GM21381 (cell line): ENCODE measurements around the gene ARHGAP32.
"Not testable (repeated sequence)": the region's sequence is repeated elsewhere in the genome, so short reads cannot be mapped to it uniquely, and the experiment has no call there.

Source experiments
- ATAC-seq: cut with Tn5 transposase; IDR thresholded peaks from one replicate; pipeline ENCODE4 v1.9.1; 2021; ENCODE audit warnings: mild to moderate bottlenecking, moderate library complexity; ENCODE audit not compliant: unreplicated experiment

The ARHGAP32 gene

GRCh38 chr11:129204150-129204838 lies 12.2 kb upstream of the ARHGAP32 start:
- no peak for ATAC-seq

- no peak for ATAC-seq
Measured at GRCh38 chr11:129202646-129203045, 10.5 kb upstream of the ARHGAP32 start.

- no peak for ATAC-seq
Measured at GRCh38 chr11:129195682-129196081, 3.6 kb upstream of the ARHGAP32 start.

GRCh38 chr11:129191649-129192048 lies 476 bp downstream of the ARHGAP32 start:
- no peak for ATAC-seq

GRCh38 chr11:129190087-129190486 lies 2.0 kb downstream of the ARHGAP32 start:
- ATAC-seq = no peak

- no peak for ATAC-seq
Measured at GRCh38 chr11:129189646-129190045, 2.5 kb downstream of the ARHGAP32 start.

GRCh38 chr11:129185082-129185481 lies 7.0 kb downstream of the ARHGAP32 start:
- not testable (repeated sequence) for ATAC-seq

- ATAC-seq = no peak
Measured at GRCh38 chr11:129184581-129184980, 7.5 kb downstream of the ARHGAP32 start.

- no peak for ATAC-seq
Measured at GRCh38 chr11:129167315-129167714, 24.8 kb downstream of the ARHGAP32 start.

GRCh38 chr11:129163714-129164164 lies 28.4 kb downstream of the ARHGAP32 start:
- no peak for ATAC-seq

GRCh38 chr11:129157080-129157479 lies 35.0 kb downstream of the ARHGAP32 start:
- ATAC-seq = not testable (repeated sequence)

GRCh38 chr11:129155745-129156144 lies 36.4 kb downstream of the ARHGAP32 start:
- ATAC-seq = no peak

GRCh38 chr11:129148487-129148886 lies 43.6 kb downstream of the ARHGAP32 start:
- no peak for ATAC-seq

- no peak for ATAC-seq
Measured at GRCh38 chr11:129146191-129146590, 45.9 kb downstream of the ARHGAP32 start.

- no peak for ATAC-seq
Measured at GRCh38 chr11:129145276-129145675, 46.8 kb downstream of the ARHGAP32 start.

- ATAC-seq = no peak
Measured at GRCh38 chr11:129144256-129144655, 47.9 kb downstream of the ARHGAP32 start.

- no peak for ATAC-seq
Measured at GRCh38 chr11:129143335-129143734, 48.8 kb downstream of the ARHGAP32 start.

- no peak for ATAC-seq
Measured at GRCh38 chr11:129141748-129142523, 50.2 kb downstream of the ARHGAP32 start.

- no peak for ATAC-seq
Measured at GRCh38 chr11:129131316-129131715, 60.8 kb downstream of the ARHGAP32 start.

GRCh38 chr11:129128881-129129620 lies 63.1 kb downstream of the ARHGAP32 start:
- not testable (repeated sequence) for ATAC-seq

- no peak for ATAC-seq
Measured at GRCh38 chr11:129119036-129119435, 73.1 kb downstream of the ARHGAP32 start.
